WTC11 (cell line): ENCODE results near the gene COA5.

Source experiments
- CREM ChIP-seq: sonication (generic); formaldehyde crosslinking; IDR thresholded peaks from 2 replicates; pipeline ENCODE4 v1.8.1; 2022; ENCODE audit warnings: mild to moderate bottlenecking, missing genetic modification reagents, moderate library complexity
- E2F1 ChIP-seq: sonication (generic); formaldehyde crosslinking; IDR thresholded peaks from 2 replicates; pipeline ENCODE4 v1.8.0; 2022; ENCODE audit warnings: mild to moderate bottlenecking, missing genetic modification reagents
- JUN ChIP-seq: sonication (generic); formaldehyde crosslinking; IDR thresholded peaks from 2 replicates; pipeline ENCODE4 v1.8.0; 2023; ENCODE audit warnings: mild to moderate bottlenecking, missing genetic modification reagents
- MAX ChIP-seq: sonication (generic); formaldehyde crosslinking; IDR thresholded peaks from 2 replicates; pipeline ENCODE4 v1.8.0; 2022; ENCODE audit warnings: mild to moderate bottlenecking, missing genetic modification reagents
- NFATC4 ChIP-seq: fragments of 250-450 bp; sonication (Bioruptor Pico); IDR thresholded peaks from 2 replicates; pipeline ENCODE4 v1.9.0; 2021; ENCODE audit warnings: mild to moderate bottlenecking
- RELA ChIP-seq: sonication (generic); formaldehyde crosslinking; IDR thresholded peaks from 2 replicates; pipeline ENCODE4 v1.8.1; 2022; ENCODE audit warnings: missing genetic modification reagents, mild to moderate bottlenecking, borderline replicate concordance
- USF1 ChIP-seq: sonication (generic); formaldehyde crosslinking; IDR thresholded peaks from 2 replicates; pipeline ENCODE4 v1.8.0; 2022; ENCODE audit warnings: mild to moderate bottlenecking, missing genetic modification reagents
- TF ChIP-seq, protein P1 (sequence below): sonication (generic); formaldehyde crosslinking; conservative IDR thresholded peaks from 2 replicates; pipeline ENCODE4 v1.8.1; 2023; ENCODE audit warnings: mild to moderate bottlenecking, low read depth, missing genetic modification reagents, moderate library complexity
- TF ChIP-seq, protein P2 (sequence below): fragments of 200-600 bp; IDR thresholded peaks from 2 replicates; pipeline ENCODE4 v1.8.0; 2022; ENCODE audit warnings: antibody characterized with exemption
- TF ChIP-seq, protein P3 (sequence below): sonication (generic); formaldehyde crosslinking; IDR thresholded peaks from 2 replicates; pipeline ENCODE4 v1.8.1; 2022; ENCODE audit warnings: low read depth, mild to moderate bottlenecking, moderate library complexity, missing genetic modification reagents, borderline replicate concordance

GRCh38 chr2:98605076-98605475 is 3.2 kb downstream of the COA5 start:
- TF ChIP-seq, protein P1, sequence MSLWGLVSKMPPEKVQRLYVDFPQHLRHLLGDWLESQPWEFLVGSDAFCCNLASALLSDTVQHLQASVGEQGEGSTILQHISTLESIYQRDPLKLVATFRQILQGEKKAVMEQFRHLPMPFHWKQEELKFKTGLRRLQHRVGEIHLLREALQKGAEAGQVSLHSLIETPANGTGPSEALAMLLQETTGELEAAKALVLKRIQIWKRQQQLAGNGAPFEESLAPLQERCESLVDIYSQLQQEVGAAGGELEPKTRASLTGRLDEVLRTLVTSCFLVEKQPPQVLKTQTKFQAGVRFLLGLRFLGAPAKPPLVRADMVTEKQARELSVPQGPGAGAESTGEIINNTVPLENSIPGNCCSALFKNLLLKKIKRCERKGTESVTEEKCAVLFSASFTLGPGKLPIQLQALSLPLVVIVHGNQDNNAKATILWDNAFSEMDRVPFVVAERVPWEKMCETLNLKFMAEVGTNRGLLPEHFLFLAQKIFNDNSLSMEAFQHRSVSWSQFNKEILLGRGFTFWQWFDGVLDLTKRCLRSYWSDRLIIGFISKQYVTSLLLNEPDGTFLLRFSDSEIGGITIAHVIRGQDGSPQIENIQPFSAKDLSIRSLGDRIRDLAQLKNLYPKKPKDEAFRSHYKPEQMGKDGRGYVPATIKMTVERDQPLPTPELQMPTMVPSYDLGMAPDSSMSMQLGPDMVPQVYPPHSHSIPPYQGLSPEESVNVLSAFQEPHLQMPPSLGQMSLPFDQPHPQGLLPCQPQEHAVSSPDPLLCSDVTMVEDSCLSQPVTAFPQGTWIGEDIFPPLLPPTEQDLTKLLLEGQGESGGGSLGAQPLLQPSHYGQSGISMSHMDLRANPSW (CRISPR knock-in tag) = no peak
- TF ChIP-seq CREM (CRISPR knock-in tag) (no peak), JUN (CRISPR knock-in tag) (no peak), E2F1 (CRISPR knock-in tag) (no peak), MAX (no peak), NFATC4 (CRISPR knock-in tag) (no peak), USF1 (CRISPR knock-in tag) (no peak), RELA (no peak)
- TF ChIP-seq, protein P2, sequence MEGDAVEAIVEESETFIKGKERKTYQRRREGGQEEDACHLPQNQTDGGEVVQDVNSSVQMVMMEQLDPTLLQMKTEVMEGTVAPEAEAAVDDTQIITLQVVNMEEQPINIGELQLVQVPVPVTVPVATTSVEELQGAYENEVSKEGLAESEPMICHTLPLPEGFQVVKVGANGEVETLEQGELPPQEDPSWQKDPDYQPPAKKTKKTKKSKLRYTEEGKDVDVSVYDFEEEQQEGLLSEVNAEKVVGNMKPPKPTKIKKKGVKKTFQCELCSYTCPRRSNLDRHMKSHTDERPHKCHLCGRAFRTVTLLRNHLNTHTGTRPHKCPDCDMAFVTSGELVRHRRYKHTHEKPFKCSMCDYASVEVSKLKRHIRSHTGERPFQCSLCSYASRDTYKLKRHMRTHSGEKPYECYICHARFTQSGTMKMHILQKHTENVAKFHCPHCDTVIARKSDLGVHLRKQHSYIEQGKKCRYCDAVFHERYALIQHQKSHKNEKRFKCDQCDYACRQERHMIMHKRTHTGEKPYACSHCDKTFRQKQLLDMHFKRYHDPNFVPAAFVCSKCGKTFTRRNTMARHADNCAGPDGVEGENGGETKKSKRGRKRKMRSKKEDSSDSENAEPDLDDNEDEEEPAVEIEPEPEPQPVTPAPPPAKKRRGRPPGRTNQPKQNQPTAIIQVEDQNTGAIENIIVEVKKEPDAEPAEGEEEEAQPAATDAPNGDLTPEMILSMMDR = no peak
- TF ChIP-seq, protein P3, sequence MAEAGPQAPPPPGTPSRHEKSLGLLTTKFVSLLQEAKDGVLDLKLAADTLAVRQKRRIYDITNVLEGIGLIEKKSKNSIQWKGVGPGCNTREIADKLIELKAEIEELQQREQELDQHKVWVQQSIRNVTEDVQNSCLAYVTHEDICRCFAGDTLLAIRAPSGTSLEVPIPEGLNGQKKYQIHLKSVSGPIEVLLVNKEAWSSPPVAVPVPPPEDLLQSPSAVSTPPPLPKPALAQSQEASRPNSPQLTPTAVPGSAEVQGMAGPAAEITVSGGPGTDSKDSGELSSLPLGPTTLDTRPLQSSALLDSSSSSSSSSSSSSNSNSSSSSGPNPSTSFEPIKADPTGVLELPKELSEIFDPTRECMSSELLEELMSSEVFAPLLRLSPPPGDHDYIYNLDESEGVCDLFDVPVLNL (CRISPR knock-in tag) = no peak
